Activated CD4-positive, CD25-positive, alpha-beta regulatory T cell treated with anti-CD3 and anti-CD28 coated beads, Interleukin-2, amount 50 U/mL, for 16 hours (primary cell): ENCODE results near the gene TGM1.

Source experiments
- DNase-seq: peaks from one replicate; pipeline ENCODE4 v3.0.0-alpha.2; 2020; ENCODE audit warnings: low read depth, low spot score

TGM1 gene

DNA sequence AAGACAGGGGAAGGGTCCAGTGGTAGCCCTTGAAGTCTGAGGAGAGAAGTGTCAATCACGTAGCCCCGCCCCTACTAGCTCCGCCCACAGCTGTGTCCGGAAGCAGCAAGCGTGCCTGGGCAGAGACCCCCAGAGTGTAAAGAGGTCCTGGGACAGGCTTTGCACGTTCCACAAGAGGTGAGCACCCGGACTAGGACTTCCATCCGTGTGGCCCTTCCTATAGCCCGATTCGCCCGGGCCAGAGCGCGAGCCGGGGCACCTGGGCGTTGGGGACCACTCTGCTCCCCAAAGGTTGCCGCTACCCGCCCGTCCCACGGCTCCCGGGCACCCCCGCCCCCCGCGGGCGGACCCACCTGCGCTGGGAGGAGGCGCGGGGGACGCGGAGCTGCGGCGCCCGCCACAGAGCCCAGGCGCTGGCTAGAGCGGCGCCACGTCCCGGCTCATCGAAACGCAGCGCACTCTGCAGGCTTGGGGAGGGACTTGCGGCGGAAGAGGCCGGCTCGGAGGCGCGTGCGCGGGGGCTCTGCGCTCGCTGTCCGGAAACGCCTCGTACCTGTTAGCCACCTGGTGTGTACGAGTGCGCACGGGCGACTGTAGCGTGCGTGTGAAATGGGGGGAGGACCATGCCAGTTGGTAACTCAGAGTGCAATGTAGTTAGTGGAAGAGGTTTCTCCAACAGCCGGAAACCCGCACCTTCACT lies 8.3 kb upstream of the TGM1 start, which contains the start of gene RABGGTA:
Gene RABGGTA, minus strand, starts transcription at position 464 of the 700 bp plus-strand sequence. CDS start 482 bp downstream, outside the sequence.
- DNase-seq: peak; percentile 84

- no peak for DNase-seq
Measured at GRCh38 chr14:24270537-24271133, 7.7 kb upstream of the TGM1 start.

- no peak for DNase-seq
Measured at GRCh38 chr14:24269910-24270536, 7.0 kb upstream of the TGM1 start.

GRCh38 chr14:24269368-24269767 lies 6.4 kb upstream of the TGM1 start:
- no peak for DNase-seq

DNA sequence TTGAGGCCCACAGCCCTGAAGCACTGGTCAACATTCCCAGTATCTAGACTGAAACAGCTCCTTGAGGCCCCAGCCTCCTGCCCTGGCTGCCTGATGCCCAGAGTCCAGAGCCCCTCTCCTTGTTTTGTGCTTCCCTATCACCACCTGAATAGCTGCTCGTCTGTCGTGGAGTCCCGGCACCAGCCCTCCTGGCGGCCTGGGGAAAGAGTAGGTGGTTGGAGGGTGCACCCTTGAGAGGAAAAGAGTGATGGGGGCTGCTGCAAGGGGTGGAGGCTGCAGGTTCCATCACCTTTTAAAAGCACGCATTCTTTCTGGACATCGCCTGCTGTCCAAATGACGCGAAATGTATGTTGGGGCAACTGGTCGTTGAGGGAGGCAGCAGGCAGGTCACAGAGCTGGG lies 5.2 kb upstream of the TGM1 start:
- DNase-seq: no peak

- DNase-seq: no peak
Measured at GRCh38 chr14:24267516-24267915, 4.5 kb upstream of the TGM1 start.

- no peak for DNase-seq
Measured at GRCh38 chr14:24266344-24267244, 3.6 kb upstream of the TGM1 start.

DNA sequence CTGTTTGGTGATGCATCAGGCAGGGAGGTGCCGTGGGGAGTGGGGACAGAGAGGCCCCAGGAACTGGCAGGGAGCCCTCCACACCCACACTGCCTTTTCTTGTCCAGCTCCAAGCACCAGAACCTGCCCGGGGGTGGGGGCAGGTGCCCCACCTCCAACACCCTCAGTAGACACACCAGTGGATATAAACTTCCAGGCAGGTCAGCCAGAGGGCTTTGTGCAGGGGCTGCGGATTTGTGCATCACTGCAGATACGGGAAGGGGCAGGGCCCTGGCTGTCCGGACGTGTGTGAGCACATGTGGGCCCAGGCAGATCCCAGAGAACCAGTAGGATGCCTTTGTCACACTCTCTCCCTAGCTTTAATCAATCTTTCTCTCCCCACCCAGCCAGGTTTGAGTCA lies 1.3 kb upstream of the TGM1 start:
- no peak for DNase-seq

GRCh38 chr14:24263848-24264247 lies 871 bp upstream of the TGM1 start:
- no peak for DNase-seq

GRCh38 chr14:24261969-24262327 lies 1.0 kb downstream of the TGM1 start:
- no peak for DNase-seq

- no peak for DNase-seq
Measured at GRCh38 chr14:24261256-24261968, 1.6 kb downstream of the TGM1 start.

DNA sequence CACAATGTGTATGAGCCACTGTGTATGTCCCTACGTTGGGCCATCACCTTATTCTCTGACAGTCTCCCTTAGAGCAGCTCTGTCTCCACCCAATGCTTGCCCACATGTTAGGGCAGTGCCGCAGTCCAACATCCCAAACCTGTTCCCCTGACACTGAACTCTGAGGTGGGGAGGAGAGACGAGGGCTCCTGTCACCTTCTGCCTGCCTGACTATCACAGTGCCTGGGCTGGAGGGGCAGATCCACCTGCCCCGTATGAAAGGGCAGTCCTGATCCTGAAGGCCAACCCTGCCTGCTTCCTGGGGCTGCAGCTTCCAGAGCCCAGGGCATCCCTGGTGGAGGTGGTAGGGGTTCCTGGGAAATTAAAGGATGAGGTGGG lies 2.2 kb downstream of the TGM1 start:
- DNase-seq: no peak

- no peak for DNase-seq
Measured at GRCh38 chr14:24260026-24260779, 2.8 kb downstream of the TGM1 start.

GRCh38 chr14:24259282-24260025 lies 3.5 kb downstream of the TGM1 start:
- DNase-seq: no peak

GRCh38 chr14:24258548-24259265 lies 4.3 kb downstream of the TGM1 start:
- DNase-seq: no peak

GRCh38 chr14:24258119-24258518 lies 4.9 kb downstream of the TGM1 start:
- no peak for DNase-seq

DNA sequence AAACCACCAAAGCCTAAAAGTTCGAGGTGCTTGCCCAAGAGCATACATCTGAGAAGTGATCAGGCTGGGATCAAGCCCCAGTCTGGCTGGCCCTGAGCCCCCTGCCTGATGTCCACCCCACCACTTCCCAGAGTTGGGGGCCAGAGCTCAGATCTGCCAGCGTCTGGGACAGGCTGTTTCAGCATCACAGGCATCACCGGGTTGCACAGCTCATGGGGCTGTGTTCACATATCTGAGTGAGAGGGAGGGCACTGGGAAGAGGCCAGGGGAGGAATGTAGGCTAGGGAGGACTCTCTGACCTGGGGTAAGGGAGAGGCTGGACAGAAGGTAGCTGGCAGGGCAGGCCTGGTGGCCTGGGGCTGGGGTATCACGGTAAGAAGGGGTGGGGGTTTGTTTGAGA lies 6.0 kb downstream of the TGM1 start:
- DNase-seq: no peak

DNA sequence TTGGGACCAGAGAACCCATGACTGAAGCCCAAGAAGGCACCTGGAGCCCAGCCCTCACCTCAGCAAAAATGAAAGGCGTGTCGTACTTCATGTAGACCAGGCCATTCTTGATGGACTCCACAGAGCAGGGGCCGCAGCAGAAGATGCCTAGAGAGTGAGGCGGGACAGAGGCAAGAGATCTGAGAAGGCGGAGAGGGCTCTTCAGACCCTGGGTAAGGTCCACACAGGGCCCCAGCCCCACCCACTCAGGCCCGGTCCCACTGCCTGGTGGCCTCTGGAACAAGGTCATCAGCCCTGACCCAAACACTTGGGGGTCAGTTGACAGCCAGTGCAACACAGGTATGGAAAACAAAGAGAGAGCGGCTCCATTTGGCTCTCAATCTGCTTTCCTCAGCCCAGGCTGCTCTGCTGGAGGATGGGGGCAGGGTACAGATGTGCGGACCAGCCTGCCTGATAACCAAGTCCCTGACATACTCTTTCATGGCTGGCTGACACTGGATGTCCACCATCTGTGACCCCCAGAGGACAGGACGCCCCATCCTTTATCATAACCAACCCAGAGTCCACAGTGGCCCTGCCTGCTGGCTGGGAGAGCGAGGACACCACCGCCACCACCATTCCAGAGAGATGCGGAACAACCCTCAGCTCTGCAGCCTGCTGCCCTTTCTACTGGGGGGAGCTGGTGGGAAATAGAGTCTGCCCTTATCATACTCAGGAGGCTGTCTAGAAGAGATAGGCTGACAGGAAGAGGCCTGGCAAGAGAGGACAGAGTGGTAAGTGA lies 6.9 kb downstream of the TGM1 start:
- no peak for DNase-seq

DNA sequence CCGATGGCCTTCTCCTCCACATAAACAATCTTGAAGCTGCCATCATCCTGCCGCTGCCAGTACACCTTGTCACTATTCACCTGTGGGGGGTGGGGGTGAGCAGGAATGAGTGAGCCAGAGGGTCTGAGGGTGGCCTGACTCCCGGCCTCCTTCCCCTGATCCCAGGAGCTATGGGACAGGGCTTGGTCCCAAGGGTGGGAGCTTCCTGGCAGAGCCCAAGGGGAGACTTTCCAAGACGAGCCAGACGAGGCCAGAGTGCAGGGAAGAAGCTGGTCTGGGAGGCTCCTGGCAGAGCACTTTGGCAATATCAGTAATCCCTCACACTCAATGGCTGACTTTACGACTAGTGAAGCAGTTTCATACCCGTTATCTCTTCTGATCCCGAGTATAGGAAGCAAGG lies 7.5 kb downstream of the TGM1 start:
- no peak for DNase-seq
